Right cardiac atrium (tissue), 5 donors: Measurements from ENCODE around the gene PLIN3. TPM values are rescaled to one million over a fixed set of nuclear protein-coding genes. Genes with fewer than 3 reads are reported as not detected.
A peak's percentile ranks its signal among the peaks of the same experiment; 100 is the strongest.
"Not testable (repeated sequence)": the region's sequence is repeated elsewhere in the genome, so short reads cannot be mapped to it uniquely, and the experiment has no call there.

Experiments used
- ATAC-seq, 2 donors: fragments of 200-7000 bp; cut with Tn5 transposase; one replicate each; pipeline versions ENCODE4 v1.8.0 to v1.9.1; 2020; ENCODE audit warnings: moderate library complexity in 2 of 2, mild to moderate bottlenecking in 1 of 2
- DNase-seq, 3 donors: peaks; one replicate each; pipeline ENCODE4 v3.0.0-alpha.2; 2020
- H3K27ac ChIP-seq: one replicate; pipeline ENCODE4 v1.5.1; 2013; ENCODE audit warnings: mild to moderate bottlenecking, low read length, control low read depth, moderate library complexity
- H3K27me3 ChIP-seq: one replicate; pipeline ENCODE4 v1.6.1; 2013; ENCODE audit not compliant: control insufficient read depth, insufficient read depth
- H3K4me1 ChIP-seq: one replicate; pipeline ENCODE4 v1.6.1; 2013; ENCODE audit warnings: low read length; ENCODE audit not compliant: control insufficient read depth, insufficient read depth
- H3K4me3 ChIP-seq: one replicate; pipeline ENCODE4 v1.5.1; 2013; ENCODE audit warnings: low read length, control low read depth
- H3K9me3 ChIP-seq: one replicate; pipeline ENCODE4 v1.6.1; 2013; ENCODE audit warnings: low read length; ENCODE audit not compliant: control insufficient read depth
- WGBS: extraction: QIAGEN DNeasy Blood & Tissue Kit; methylation state at CpG from one replicate; pipeline ENCODE4 v1.1.7; 2013; 5-methylcytosine and 5-hydroxymethylcytosine counted together
- intact Hi-C, 4 donors: fragments of 100-400 bp; cut with DNase I; formaldehyde crosslinking; loops; one replicate each; pipeline versions ENCODE4 v1.11.0 to v1.14.0; 2022 to 2023
- polyA plus RNA-seq: library from polyadenylated mRNA; stranded (reverse); fragments of 200-250 nt; gene quantifications from one replicate; pipeline ENCODE4 v1.2.3, GENCODE V29; 2013
- total RNA-seq, 4 donors: library from RNA; stranded (reverse); fragmentation: NEBNext Ultra II Directional; extraction: Animal tissue kit (Norgen Biotek cat#: 25700); gene quantifications; one replicate each; pipeline ENCODE4 v1.2.1, GENCODE V29; 2021
- donor health status: healthy with polysubstance abuse.
- donor health status: DM: no; HTN: yes; CAD: no.
- donor health status: DM: no; HTN: no; CAD: no.
- donor health status: DM: no; HTN: yes; CAD: no; lungs with severe emphysema.
- donor health status: DM: yes; HTN: yes; CAD: no.

The PLIN3 gene
- total and polyA plus RNA-seq, 5 donors = 16.9 to 32.2 (median 27.0) TPM

DNA sequence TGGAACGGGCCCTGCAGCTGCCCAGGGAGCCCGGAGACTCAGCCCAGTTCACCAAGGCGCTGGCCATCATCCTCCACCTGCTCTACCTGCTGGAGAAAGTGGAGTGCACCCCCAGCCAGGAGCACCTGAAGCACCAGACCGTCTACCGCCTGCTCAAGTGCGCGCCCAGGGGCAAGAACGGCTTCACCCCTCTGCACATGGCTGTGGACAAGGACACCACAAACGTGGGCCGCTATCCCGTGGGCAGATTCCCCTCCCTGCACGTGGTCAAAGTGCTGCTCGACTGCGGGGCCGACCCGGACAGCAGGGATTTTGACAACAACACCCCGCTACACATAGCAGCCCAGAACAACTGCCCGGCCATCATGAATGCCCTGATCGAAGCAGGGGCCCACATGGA is 74.2 kb downstream of the PLIN3 start:
- H3K4me3 ChIP-seq, H3K27me3 ChIP-seq, H3K27ac ChIP-seq, ATAC-seq, H3K4me1 ChIP-seq, intact Hi-C loops, H3K9me3 ChIP-seq: not testable (repeated sequence)
- WGBS = 87% methylated on average over 19 of the region's 19 CpGs
- DNase-seq = peak in 1 of 3 donors; percentile 61

DNA sequence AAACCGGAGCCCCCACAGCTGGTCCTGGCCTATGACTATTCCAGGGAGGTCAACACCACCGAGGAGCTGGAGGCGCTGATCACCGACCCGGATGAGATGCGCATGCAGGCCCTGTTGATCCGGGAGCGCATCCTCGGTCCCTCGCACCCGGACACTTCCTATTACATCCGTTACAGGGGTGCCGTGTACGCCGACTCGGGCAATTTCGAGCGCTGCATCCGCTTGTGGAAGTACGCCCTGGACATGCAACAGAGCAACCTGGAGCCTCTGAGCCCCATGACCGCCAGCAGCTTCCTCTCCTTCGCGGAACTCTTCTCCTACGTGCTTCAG is 74.6 kb downstream of the PLIN3 start:
- WGBS = 87% methylated on average over 24 of the region's 24 CpGs
- DNase-seq = peak in 1 of 3 donors; percentile 74
- H3K4me1 ChIP-seq, H3K27me3 ChIP-seq, H3K27ac ChIP-seq, intact Hi-C loops, H3K9me3 ChIP-seq, H3K4me3 ChIP-seq, ATAC-seq: not testable (repeated sequence)

DNA sequence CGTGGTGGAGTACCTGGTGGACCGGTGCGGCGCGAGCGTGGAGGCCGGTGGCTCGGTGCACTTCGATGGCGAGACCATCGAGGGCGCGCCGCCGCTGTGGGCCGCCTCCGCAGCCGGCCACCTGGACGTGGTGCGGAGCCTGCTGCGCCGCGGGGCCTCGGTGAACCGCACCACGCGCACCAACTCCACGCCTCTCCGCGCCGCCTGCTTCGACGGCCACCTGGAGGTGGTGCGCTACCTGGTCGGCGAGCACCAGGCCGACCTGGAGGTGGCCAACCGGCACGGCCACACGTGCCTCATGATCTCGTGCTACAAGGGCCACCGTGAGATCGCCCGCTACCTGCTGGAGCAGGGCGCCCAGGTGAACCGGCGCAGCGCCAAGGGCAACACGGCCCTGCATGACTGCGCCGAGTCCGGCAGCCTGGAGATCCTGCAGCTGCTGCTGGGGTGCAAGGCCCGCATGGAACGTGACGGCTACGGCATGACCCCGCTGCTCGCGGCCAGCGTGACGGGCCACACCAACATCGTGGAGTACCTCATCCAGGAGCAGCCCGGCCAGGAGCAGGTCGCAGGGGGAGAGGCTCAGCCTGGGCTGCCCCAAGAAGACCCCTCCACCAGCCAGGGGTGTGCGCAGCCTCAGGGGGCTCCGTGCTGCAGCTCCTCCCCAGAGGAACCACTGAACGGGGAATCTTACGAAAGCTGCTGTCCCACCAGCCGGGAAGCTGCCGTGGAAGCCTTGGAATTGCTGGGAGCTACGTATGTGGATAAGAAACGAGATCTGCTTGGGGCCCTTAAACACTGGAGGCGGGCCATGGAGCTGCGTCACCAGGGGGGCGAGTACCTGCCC is 75.2 kb downstream of the PLIN3 start:
- peak overlapping the region; percentile 65 for H3K27ac ChIP-seq
- H3K27me3 ChIP-seq, intact Hi-C loops, H3K9me3 ChIP-seq, H3K4me1 ChIP-seq, ATAC-seq: not testable (repeated sequence)
- WGBS = 9% methylated on average over 75 of the region's 75 CpGs
- DNase-seq = peak; percentile 44 to 70 (median 65)
- H3K4me3 ChIP-seq = peak overlapping the region; percentile 66

DNA sequence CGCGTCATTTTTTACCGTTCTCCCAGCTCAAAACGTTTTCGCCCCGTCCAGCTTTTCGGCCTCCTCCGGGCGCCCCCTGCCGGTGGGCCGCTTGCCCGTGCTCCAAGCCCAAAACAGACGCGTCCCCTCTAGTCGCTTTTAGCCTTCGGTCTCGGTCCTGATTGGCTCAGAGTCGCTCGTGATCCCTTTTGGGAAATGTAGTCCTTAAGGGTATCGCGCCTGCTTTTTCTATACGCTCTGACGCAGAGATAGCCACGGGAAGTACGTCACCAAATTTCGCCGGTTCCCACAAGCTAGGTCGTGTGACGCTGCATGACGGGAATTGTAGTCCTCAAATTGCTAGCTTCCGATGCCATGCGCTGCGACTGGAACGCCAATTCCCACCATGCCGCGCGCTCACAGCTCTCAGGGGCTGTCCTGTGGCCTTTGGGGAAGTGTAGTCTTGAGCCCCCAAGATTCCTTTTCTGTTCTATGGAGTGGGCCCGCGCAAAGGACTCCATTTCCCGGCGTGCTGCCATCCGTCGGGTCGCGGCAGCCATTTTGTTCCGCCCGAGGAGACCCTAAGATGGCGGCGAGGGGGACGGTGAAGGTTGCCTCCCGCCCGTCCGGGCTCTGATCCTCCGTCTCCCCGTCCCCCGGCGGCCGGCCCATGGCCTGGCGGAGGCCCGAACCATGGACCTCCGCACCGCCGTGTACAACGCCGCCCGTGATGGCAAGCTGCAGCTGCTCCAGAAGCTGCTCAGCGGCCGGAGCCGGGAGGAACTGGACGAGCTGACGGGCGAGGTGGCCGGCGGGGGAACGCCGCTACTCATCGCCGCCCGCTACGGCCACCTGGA is 76.1 kb downstream of the PLIN3 start, which contains the start of gene FEM1A:
Gene FEM1A (plus strand): TSS at position 552 of the 836 bp plus-strand sequence. CDS start 121 bp downstream, at position 673.
- DNase-seq (peak; percentile 99 to 100 (median 100)), ATAC-seq (peak; percentile 100)
- no peaks in the 10 kb centered on the region for H3K27me3 ChIP-seq
- peak within 1 kb of the TSS; percentile 65 for H3K27ac ChIP-seq
- peak within 1 kb of the TSS; percentile 66 for H3K4me3 ChIP-seq
- H3K4me1 ChIP-seq = no peaks in the 10 kb centered on the region
- intact Hi-C loops = no loop called here
- no peaks in the 10 kb centered on the region for H3K9me3 ChIP-seq
- WGBS = under 1% methylated on average over 80 of the region's 80 CpGs

Other genes with a start within 250 kb of the PLIN3 start
- gene TNFAIP8L1, start 228.2 kb downstream of the PLIN3 start, total RNA-seq = 1 to 10 TPM; 2.8 to 5.6 (median 4.6) TPM
- 6.0 TPM for gene TNFAIP8L1, start 228.2 kb downstream of the PLIN3 start, polyA plus RNA-seq
- gene MYDGF, start 197.3 kb downstream of the PLIN3 start, total RNA-seq = 10 to 100 TPM; 21.7 to 47.0 (median 31.5) TPM
- 48.2 TPM for gene MYDGF, start 197.3 kb downstream of the PLIN3 start, polyA plus RNA-seq
- 10 to 100 TPM; 35.1 to 43.9 (median 36.9) TPM for gene DPP9, start 143.8 kb downstream of the PLIN3 start, total RNA-seq
- 27.0 TPM for gene DPP9, start 143.8 kb downstream of the PLIN3 start, polyA plus RNA-seq
- 10 to 100 TPM; 23.4 to 28.3 (median 27.9) TPM for gene FEM1A, start 75.9 kb downstream of the PLIN3 start, total RNA-seq
- 20.1 TPM for gene FEM1A, start 75.9 kb downstream of the PLIN3 start, polyA plus RNA-seq
- 1 to 10 TPM; 5.8 to 6.9 (median 6.7) TPM for gene TICAM1, start 36.0 kb downstream of the PLIN3 start, total RNA-seq
- 5.3 TPM for gene TICAM1, start 36.0 kb downstream of the PLIN3 start, polyA plus RNA-seq
- under 1 TPM in 1 of 4 donors, not detected in 3; 0.15 TPM for gene ARRDC5, start 35.2 kb upstream of the PLIN3 start, total RNA-seq
- 0.07 TPM for gene ARRDC5, start 35.2 kb upstream of the PLIN3 start, polyA plus RNA-seq
- 1 to 10 TPM in 1 of 4 donors, under 1 TPM in 3; 0.45 to 2.3 (median 0.94) TPM for gene UHRF1, start 41.8 kb upstream of the PLIN3 start, total RNA-seq
- gene UHRF1, start 41.8 kb upstream of the PLIN3 start, polyA plus RNA-seq = 0.18 TPM
- gene KDM4B, start 101.4 kb upstream of the PLIN3 start, total RNA-seq = 10 to 100 TPM; 23.9 to 37.5 (median 30.8) TPM
- gene KDM4B, start 101.4 kb upstream of the PLIN3 start, polyA plus RNA-seq = 18.8 TPM